IgD-negative memory B cell (primary cell): ENCODE measurements around the gene CDHR3. TPM values are rescaled to one million over a fixed set of nuclear protein-coding genes. Genes with fewer than 3 reads are reported as not detected.

ENCODE experiments used
- H3K27ac Mint-ChIP-seq, 3 donors: one replicate each; pipeline ENCODE4 v1.8.0; 2020 to 2022; ENCODE audit warnings: mild to moderate bottlenecking in 3 of 3, mixed read lengths in 3 of 3, moderate library complexity in 1 of 3
- H3K27me3 Mint-ChIP-seq: one replicate; pipeline ENCODE4 v1.8.0; 2021; ENCODE audit warnings: mixed read lengths
- H3K36me3 Mint-ChIP-seq: one replicate; pipeline ENCODE4 v1.8.0; 2020; ENCODE audit warnings: mild to moderate bottlenecking, mixed read lengths
- H3K4me1 Mint-ChIP-seq, 3 donors: one replicate each; pipeline ENCODE4 v1.8.0; 2020 to 2022; ENCODE audit warnings: mixed read lengths in 3 of 3, mild to moderate bottlenecking in 1 of 3
- H3K4me3 Mint-ChIP-seq, 4 donors: one replicate each; pipeline ENCODE4 v1.8.0; 2020 to 2022; ENCODE audit warnings: mild to moderate bottlenecking in 4 of 4, mixed read lengths in 4 of 4, moderate library complexity in 3 of 4
- H3K9me3 Mint-ChIP-seq, 3 donors: one replicate each; pipeline ENCODE4 v1.8.0; 2020 to 2021; ENCODE audit warnings: mixed read lengths in 3 of 3, mild to moderate bottlenecking in 1 of 3
- polyA plus RNA-seq: library from polyadenylated mRNA; unstranded; fragments of 300-500 nt; fragmentation: Illumina TruSeq; gene quantifications from one replicate; pipeline ENCODE4 v1.2.3, GENCODE V29; 2021

The CDHR3 gene
- polyA plus RNA-seq, 1 donor from 2014 or later, result 0.36 TPM

DNA sequence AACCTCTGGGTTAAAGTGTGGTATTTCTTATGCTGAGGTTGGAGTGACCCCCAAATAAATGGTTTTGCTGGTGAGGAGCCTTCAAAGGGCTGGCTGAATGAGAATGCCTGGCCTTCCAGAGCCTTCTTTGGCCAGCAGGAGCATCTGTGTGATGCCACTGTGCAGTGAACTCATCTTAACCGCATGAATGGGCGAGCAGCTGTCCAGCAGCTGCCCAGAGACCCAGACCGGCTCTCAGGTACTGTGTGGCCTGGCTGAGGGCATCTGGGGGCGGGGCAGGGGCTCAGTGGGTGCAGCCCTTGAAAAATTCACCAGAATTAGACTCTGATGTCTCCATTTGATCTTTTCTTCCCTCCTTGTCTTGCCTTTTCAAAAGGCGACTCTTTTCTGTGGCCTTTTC lies 90.0 kb downstream of the CDHR3 start:
- Mint-ChIP-seq H3K4me3 (no peak overlapping the region), H3K27ac (no peak overlapping the region), H3K36me3 (peaks cover 3% of the 10 kb centered on the region), H3K27me3 (peaks cover 2% of the 10 kb centered on the region), H3K4me1 (peaks cover 15 to 31% (median 28%) of the 10 kb centered on the region in 3 donors), H3K9me3 (no peaks in the 10 kb centered on the region)

DNA sequence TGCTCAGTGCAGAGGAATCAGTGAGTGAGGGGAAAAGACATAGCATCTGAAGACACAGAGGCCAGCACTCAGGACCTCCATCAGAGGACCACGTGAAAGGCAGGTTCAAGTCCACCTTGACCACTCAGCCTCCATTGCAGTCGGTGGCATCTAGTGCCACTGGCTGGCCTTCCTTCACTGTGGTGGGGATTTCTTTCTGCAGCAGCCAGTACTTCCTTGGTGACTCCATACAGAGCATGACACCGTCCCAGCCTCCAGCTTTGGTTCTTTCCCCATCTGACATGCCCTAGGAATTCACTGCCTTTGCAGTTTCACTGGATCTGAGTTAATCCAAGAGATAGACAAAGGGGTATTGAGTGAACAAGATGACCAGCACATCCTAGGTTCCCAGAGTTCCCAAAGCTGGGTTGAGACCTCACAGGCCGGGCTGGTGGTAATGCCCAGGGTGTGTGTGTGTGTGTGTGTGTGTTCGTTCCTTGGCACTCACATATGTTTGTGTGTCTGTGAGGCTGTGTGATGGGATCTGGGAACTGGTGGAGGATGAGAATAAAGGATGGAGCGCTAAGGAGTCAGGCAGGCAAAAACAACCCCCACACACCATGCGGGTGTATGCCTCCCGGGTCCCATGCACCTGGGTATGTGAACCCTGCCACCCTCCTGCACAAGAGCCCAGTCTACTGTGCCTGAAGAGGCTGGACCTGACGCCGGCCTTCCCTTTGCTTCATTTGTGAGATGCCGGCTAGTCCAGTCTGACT lies 91.3 kb downstream of the CDHR3 start:
- Mint-ChIP-seq H3K4me3 (no peak overlapping the region), H3K36me3 (peaks cover 3% of the 10 kb centered on the region), H3K4me1 (peaks cover 25 to 41% (median 35%) of the 10 kb centered on the region in 3 donors), H3K9me3 (no peaks in the 10 kb centered on the region), H3K27ac (peak overlapping the region in 2 of 3 donors; percentile 16 to 54), H3K27me3 (peaks cover 2% of the 10 kb centered on the region)

DNA sequence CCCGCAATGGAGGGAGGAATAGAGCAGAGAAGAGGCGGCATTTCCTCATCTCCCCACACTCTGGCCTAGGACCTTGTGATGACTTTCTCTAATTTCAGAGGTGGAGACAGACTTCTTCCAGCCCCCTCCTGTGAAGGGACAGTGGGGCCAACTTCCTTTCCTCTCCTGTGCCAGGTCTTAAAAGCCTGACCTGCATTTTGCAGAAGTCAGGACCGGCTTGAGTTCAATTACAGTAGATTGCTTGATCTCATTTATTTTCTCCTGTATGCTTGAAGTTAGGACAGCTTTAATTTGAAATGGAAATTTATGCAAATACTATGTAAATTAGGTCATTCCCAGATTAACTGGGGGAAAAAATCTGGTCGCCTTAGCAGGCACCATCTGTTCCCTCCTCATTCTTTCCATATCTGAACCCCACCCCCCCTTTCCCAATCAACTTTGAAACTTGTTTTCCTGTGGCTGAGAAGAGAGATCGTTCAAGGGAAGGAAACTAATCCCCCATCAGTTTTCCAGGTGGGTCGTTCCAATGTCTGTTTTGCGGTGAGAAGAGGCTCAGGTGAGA lies 92.0 kb downstream of the CDHR3 start:
- Mint-ChIP-seq H3K27me3 (no peaks in the 10 kb centered on the region), H3K27ac (peak overlapping the region; percentile 16 to 87 (median 54)), H3K4me1 (peaks cover 23 to 40% (median 37%) of the 10 kb centered on the region in 3 donors), H3K9me3 (no peaks in the 10 kb centered on the region), H3K4me3 (no peak overlapping the region), H3K36me3 (peaks cover 3% of the 10 kb centered on the region)

DNA sequence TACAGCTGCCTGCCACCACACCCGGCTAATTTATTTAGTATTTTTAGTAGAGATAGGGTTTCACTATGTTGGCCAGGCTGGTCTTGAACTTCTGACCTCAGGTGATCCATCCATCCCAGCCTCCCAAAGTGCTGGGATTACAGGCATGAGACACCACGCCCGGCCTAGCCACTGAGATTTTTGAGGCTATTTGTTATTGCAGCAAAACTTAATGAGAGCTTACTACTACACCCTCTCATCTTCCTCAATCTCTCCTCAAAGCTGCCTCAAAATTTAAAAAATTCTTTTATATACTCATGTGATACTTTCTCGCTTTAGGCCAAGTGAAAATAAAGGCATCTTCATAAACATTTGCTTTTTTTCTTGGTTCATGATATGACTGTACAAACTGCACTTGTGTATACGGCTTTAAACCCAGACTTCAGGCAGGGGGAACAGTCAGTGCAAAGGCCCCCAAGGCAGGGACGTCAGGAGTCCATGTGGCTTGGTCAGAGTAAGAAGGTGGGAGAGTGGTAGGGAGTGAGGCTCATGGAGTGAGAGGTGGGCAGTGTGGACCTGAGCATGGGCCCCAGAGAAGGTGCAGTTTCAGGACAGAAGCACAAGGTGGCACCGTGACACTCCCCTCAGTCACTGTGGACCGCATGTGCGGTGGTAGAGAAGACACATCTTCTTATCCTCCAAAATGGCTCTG lies 93.6 kb downstream of the CDHR3 start:
- Mint-ChIP-seq H3K4me1 (peaks cover 30 to 49% (median 46%) of the 10 kb centered on the region in 3 donors), H3K9me3 (peaks cover 0 to 4% (median 2%) of the 10 kb centered on the region in 3 donors), H3K27ac (peak overlapping the region; percentile 76 to 98 (median 93)), H3K36me3 (peaks cover 6% of the 10 kb centered on the region), H3K27me3 (no peaks in the 10 kb centered on the region), H3K4me3 (peak overlapping the region; percentile 54 to 84 (median 66))

DNA sequence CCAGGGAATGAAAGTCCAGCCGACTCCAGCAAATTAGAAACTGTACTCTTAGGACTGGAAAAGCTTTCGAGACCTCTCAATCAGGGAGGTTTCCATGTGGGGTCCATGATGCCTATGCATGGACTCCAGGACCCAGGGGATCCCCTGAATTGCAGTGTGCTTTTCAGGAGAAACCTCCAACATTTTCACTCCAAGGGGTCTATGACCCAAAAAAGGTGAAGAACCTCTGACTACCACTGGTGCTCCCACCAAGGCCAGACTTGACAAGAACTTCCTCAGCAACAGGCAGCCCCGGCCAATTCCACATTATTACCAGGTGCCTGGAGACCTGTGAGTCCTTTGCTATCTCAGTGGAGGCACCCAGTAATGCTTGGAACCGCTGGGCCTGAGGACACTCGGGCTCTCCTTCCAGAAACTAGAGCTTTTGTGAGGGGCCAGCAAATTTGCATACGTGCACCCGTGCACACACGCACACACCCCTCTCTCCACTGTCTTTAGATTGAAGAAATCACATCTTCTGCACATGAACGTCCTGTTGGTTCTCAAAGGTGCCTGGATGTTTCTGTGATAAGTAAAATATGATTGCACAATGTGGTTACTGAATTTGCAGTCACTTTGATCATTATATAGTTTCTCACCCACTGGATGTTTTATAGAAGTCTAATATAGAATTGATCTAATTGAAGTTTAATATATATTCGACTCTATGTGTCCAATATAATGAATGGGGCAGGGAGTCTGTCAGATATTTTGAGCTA lies 94.3 kb downstream of the CDHR3 start:
- Mint-ChIP-seq H3K27me3 (peaks cover 2% of the 10 kb centered on the region), H3K27ac (peak overlapping the region; percentile 76 to 98 (median 93)), H3K9me3 (peaks cover 0 to 4% (median 2%) of the 10 kb centered on the region in 3 donors), H3K36me3 (peaks cover 7% of the 10 kb centered on the region), H3K4me1 (peaks cover 37 to 55% (median 51%) of the 10 kb centered on the region in 3 donors), H3K4me3 (peak overlapping the region; percentile 59 to 84 (median 72))

DNA sequence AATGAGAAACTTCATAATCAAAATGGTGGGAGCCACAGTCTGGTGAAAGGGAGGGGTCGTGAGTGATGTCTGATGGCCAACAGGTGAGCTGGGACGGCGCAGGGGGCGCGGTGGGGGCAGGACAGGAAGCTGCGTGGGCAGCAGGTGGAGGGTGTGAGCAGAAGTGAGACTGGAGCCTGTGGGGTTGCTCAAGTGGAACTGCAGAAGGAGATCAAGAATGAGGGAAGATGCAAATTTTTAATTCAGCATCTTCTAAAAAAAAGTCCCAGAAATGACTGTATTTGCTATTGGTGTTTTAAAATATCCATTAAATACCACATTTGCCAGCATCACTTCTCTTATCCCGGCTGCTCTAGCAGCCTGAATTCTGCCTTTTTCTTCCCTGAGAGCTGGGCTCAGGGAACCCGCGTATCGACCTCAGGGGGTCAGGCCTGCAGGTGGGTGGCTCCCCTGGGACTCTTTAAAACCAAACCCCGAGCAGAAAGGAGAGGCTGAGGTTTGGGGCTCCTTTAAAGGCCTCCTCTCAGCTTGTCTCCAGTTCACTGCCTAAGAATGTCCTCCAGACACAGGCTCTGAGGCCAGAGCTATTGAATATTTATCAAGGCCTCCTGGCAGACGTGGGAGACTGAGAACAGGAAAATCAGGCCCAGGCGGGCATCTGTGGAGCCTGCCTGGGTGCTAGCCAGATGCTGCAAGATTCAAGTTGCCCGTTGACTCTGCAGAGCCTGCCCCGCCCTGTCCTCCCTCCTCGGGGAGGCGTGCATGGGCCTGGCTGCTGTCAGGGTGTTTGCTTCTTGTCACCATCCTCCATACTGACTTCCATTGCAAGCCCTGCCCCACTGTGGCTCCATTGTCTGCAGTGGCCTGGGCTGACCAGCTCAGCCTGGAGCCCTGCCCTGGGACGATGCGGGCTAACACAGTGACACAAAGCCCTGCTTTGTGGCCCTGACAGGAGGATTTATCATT lies 95.2 kb downstream of the CDHR3 start:
- Mint-ChIP-seq H3K27me3 (peaks cover 2% of the 10 kb centered on the region), H3K4me3 (peak overlapping the region; percentile 48 to 84 (median 73)), H3K4me1 (peaks cover 46 to 61% (median 60%) of the 10 kb centered on the region in 3 donors), H3K36me3 (peaks cover 8% of the 10 kb centered on the region), H3K27ac (peak overlapping the region; percentile 76 to 98 (median 93)), H3K9me3 (peaks cover 0 to 4% (median 2%) of the 10 kb centered on the region in 3 donors)

DNA sequence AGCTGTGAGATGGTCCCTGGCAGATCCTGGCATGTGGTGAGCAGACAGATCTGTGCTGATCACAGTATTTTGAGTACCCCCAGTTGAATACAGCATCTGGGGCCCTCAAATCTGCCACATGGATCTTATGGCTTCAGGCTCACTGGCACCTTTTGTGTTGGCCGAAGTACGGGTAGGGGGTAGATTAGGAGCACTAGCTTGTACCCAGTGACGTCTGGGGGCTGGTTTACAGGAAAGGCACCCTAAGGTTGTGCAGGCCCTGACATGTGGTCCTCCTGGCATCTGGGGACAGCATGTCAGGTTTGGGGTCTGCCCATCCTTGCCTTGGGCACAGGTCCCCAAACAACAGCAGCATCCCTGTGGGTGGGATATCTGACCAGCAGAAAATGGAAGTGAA lies 95.9 kb downstream of the CDHR3 start:
- H3K27ac Mint-ChIP-seq, result peak overlapping the region; percentile 76 to 98 (median 93)
- peak overlapping the region in 3 of 4 donors; percentile 48 to 84 (median 75) for H3K4me3 Mint-ChIP-seq
- H3K36me3 Mint-ChIP-seq, result peaks cover 7% of the 10 kb centered on the region
- peaks cover 50 to 67% (median 58%) of the 10 kb centered on the region in 3 donors for H3K4me1 Mint-ChIP-seq
- H3K27me3 Mint-ChIP-seq, result peaks cover 2% of the 10 kb centered on the region
- peaks cover 0 to 4% (median 2%) of the 10 kb centered on the region in 3 donors for H3K9me3 Mint-ChIP-seq

DNA sequence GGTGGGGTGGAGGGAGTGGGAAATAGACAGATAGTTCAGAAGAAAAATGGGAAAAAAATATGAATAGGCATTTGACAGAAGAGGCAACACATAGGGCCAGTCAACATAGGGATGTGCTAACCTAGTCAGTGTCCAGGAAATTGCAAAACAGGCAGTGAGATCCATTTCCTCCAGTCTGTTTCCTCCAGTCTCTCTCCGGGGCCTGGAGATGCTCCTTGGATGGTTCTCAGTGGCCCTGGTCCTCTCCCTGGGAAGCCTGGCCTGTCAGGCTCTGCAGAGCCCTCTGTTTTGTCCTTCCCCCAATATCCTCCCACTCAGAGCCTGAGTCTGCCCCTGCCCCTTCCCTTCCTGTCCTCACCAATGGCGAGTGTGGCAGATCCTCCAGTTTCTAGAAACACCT lies 96.5 kb downstream of the CDHR3 start:
- Mint-ChIP-seq H3K9me3 (peaks cover 0 to 4% (median 2%) of the 10 kb centered on the region in 3 donors), H3K36me3 (peaks cover 7% of the 10 kb centered on the region), H3K27ac (peak overlapping the region; percentile 76 to 98 (median 93)), H3K27me3 (peaks cover 2% of the 10 kb centered on the region), H3K4me1 (peaks cover 56 to 73% (median 64%) of the 10 kb centered on the region in 3 donors), H3K4me3 (peak overlapping the region; percentile 23 to 75 (median 47))

DNA sequence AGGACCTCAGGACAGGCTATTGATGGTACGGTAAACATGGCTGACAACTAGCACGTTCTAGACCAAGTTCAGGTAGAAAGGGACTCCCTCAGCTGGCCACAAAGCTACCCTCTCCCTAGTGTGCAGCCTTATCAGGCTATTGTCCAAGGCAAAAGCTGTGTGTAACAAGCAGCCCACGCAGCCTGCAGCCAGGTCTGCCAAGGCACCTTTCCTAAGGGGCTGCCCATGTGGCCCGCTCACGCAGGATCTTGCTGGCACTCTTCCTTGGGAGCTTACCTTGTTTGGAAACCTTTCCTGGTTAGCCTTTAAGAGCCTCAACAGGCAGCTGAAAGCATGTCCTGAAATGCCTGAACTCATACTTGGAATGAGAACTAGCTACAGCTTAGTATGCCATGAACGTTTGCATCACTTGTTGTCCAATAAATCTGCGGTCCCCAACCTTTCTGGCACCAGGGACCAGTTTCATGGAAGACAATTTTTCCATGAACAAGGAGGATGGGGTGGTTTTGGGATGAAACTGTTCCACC lies 97.4 kb downstream of the CDHR3 start:
- H3K4me1 Mint-ChIP-seq, result peaks cover 57 to 72% (median 67%) of the 10 kb centered on the region in 3 donors
- peaks cover 7% of the 10 kb centered on the region for H3K36me3 Mint-ChIP-seq
- H3K27me3 Mint-ChIP-seq, result peaks cover 2% of the 10 kb centered on the region
- H3K27ac Mint-ChIP-seq, result peak overlapping the region; percentile 76 to 99 (median 95)
- no peak overlapping the region for H3K4me3 Mint-ChIP-seq
- peaks cover 0 to 4% (median 2%) of the 10 kb centered on the region in 3 donors for H3K9me3 Mint-ChIP-seq

DNA sequence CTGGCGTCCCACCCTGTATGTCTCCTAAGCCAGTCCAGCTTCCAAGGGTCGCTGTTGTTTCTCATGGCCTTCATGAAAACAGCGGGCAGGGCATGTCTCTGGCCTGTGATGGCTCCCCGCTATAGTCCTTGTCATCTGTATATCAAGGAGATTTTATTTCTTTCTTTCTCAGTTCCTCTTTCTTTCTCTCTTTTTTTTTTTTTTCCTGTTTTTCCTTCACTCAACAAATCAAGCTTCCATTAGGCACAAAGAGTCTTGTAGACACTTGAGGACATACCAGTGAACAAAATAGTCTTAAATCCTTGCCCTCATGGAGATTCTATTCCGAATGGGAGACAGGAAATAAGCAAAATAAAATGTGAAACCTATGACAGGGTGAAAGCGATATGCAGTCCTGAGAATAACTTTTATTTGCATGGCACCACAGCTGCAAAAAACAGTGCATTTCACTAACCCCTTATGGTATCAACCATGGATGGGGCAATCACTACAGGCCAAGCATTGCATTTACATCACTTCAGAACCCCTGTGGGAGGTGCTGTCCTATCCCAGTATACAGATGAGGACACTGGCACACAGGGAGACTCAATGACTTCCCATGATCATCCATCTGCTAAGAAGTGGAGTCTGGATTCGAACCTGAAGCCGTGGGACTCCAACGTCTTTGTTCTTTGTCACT lies 98.4 kb downstream of the CDHR3 start:
- Mint-ChIP-seq H3K36me3 (peaks cover 7% of the 10 kb centered on the region), H3K27me3 (peaks cover 2% of the 10 kb centered on the region), H3K27ac (peak overlapping the region; percentile 76 to 99 (median 95)), H3K9me3 (peaks cover 0 to 4% (median 2%) of the 10 kb centered on the region in 3 donors), H3K4me3 (peak overlapping the region; percentile 64 to 92 (median 90)), H3K4me1 (peaks cover 57 to 72% (median 67%) of the 10 kb centered on the region in 3 donors)

DNA sequence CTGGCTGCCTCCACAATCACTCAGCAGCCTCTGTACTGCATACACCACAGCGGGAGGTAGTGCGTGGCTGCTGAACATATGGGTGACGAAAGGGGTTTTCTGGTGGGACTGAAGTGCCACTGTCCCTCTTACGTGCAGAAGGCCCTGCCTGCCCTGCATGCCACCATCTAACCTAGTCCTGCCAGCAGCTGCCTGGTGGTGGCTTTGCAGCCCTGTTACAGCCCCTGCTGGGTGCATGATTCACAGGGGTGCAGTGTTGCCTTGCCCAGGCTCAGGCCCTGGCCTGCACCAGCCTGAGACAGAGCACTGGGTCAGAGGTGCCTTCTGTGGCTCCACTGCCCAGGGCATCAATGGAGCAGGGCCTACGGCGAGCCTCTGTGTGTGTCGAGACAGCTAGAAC lies 98.9 kb downstream of the CDHR3 start:
- peak overlapping the region; percentile 76 to 99 (median 95) for H3K27ac Mint-ChIP-seq
- H3K9me3 Mint-ChIP-seq, result peaks cover 0 to 4% (median 2%) of the 10 kb centered on the region in 3 donors
- H3K27me3 Mint-ChIP-seq, result peaks cover 2% of the 10 kb centered on the region
- peaks cover 7% of the 10 kb centered on the region for H3K36me3 Mint-ChIP-seq
- H3K4me1 Mint-ChIP-seq, result peaks cover 59 to 71% (median 68%) of the 10 kb centered on the region in 3 donors
- peak overlapping the region; percentile 64 to 92 (median 90) for H3K4me3 Mint-ChIP-seq

DNA sequence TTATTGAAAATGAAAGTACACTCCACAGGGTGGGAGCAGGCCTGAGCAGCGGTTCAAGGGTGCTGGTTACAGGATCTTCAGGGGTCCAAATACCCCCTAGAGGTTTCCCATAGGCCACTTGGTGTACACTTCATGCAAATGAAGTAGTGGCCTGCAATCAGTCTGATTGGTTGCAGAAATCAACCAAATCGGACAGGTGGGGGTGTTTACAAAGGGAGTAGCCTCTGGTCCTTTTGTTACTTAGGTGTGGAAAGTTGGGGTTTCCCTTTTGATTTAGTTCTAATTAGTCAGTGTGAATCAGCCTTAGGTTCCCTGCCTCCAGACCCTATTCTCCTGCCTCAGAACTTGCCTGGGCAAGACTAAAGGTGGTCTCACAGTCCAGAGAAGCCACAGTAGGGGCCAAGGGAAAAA lies 99.5 kb downstream of the CDHR3 start:
- Mint-ChIP-seq H3K4me1 (peaks cover 57 to 68% (median 66%) of the 10 kb centered on the region in 3 donors), H3K27me3 (peaks cover 2% of the 10 kb centered on the region), H3K4me3 (peak overlapping the region; percentile 46 to 90 (median 87)), H3K36me3 (peaks cover 7% of the 10 kb centered on the region), H3K27ac (peak overlapping the region; percentile 76 to 99 (median 85)), H3K9me3 (peaks cover 0 to 4% (median 2%) of the 10 kb centered on the region in 3 donors)
